ENCODE results near the gene UNK. TPM values are rescaled to one million over a fixed set of nuclear protein-coding genes. Genes with fewer than 3 reads are reported as not detected.

The UNK gene
- total and polyA plus RNA-seq, 2 experiments from 2014 or later, result 11.5 to 12.4 TPM

- WGBS, 2 experiments (ENCODE audit: low coverage in 1 of 2, low lambda C conversion rate in 2 of 2, missing lambda C conversion rate in 2 of 2), result 78 to 87% methylated on average over 6 to 15 of the region's 15 CpGs
- Histone ChIP-seq H3K27ac (no peak overlapping the region), H3K9me2 (ENCODE audit: insufficient read depth) (no peaks in the 10 kb centered on the region), H3K27me3 (replicated peaks; ENCODE audit: insufficient read depth) (no peaks in the 10 kb centered on the region), H3K4me1 (ENCODE audit: insufficient read depth) (peaks cover 9% of the 10 kb centered on the region), H3K79me2 (ENCODE audit: insufficient read depth) (no peaks in the 10 kb centered on the region), H3F3A (ENCODE audit: insufficient read depth) (no peaks in the 10 kb centered on the region), H3K36me3 (ENCODE audit: low read depth) (no peaks in the 10 kb centered on the region), H3K9ac (no peak overlapping the region), H3K4me2 (ENCODE audit: unreplicated experiment) (no peak overlapping the region), H2AFZ (no peak overlapping the region), H3K9me3 (ENCODE audit: low read depth) (no peaks in the 10 kb centered on the region), H4K20me1 (ENCODE audit: insufficient read depth) (no peaks in the 10 kb centered on the region), H3K4me3 (no peak overlapping the region)
- TF ChIP-seq EZH2 (IDR thresholded peaks at IDR 0.05; ENCODE audit: insufficient read depth, poor library complexity, severe bottlenecking) (no peak), EZH2phosphoT487 (IDR thresholded peaks at IDR 0.05; ENCODE audit: insufficient read depth, low read depth) (no peak)
- in situ Hi-C loops (cut with MboI), result no loop called here
- no peak for DNase-seq
Measured at GRCh38 chr17:75831032-75831571, 46.5 kb downstream of the UNK start.

- 73 to 78% methylated on average over 10 of the region's 10 CpGs for WGBS, 2 experiments (ENCODE audit: low coverage in 1 of 2, low lambda C conversion rate in 2 of 2, missing lambda C conversion rate in 2 of 2)
- no peak overlapping the region for H3K9ac ChIP-seq
- no peaks in the 10 kb centered on the region for H3K79me2 ChIP-seq (ENCODE audit: insufficient read depth)
- no peaks in the 10 kb centered on the region for H3K36me3 ChIP-seq (ENCODE audit: low read depth)
- no peaks in the 10 kb centered on the region for H3K9me2 ChIP-seq (ENCODE audit: insufficient read depth)
- no peaks in the 10 kb centered on the region for H3K27me3 ChIP-seq (replicated peaks; ENCODE audit: insufficient read depth)
- H3K4me3 ChIP-seq, result no peak overlapping the region
- TF ChIP-seq EZH2 (IDR thresholded peaks at IDR 0.05; ENCODE audit: insufficient read depth, poor library complexity, severe bottlenecking), result no peak
- TF ChIP-seq EZH2phosphoT487 (IDR thresholded peaks at IDR 0.05; ENCODE audit: insufficient read depth, low read depth), result peak; percentile 80; the same call in 1 of the 2 replicates
- peak; percentile 76 for DNase-seq
- in situ Hi-C loops (cut with MboI), result no loop called here
- H3F3A ChIP-seq (ENCODE audit: insufficient read depth), result no peaks in the 10 kb centered on the region
- H3K4me1 ChIP-seq (ENCODE audit: insufficient read depth), result peaks cover 9% of the 10 kb centered on the region
- H3K4me2 ChIP-seq (ENCODE audit: unreplicated experiment), result no peak overlapping the region
- H3K27ac ChIP-seq, result no peak overlapping the region
- no peaks in the 10 kb centered on the region for H4K20me1 ChIP-seq (ENCODE audit: insufficient read depth)
- no peak overlapping the region for H2AFZ ChIP-seq
- H3K9me3 ChIP-seq (ENCODE audit: low read depth), result no peaks in the 10 kb centered on the region
Measured at GRCh38 chr17:75832164-75832651, 47.6 kb downstream of the UNK start.

- Histone ChIP-seq H3F3A (ENCODE audit: insufficient read depth) (no peaks in the 10 kb centered on the region), H3K9ac (no peak overlapping the region), H3K27ac (no peak overlapping the region), H3K9me3 (ENCODE audit: low read depth) (no peaks in the 10 kb centered on the region), H4K20me1 (ENCODE audit: insufficient read depth) (no peaks in the 10 kb centered on the region), H3K27me3 (replicated peaks; ENCODE audit: insufficient read depth) (no peaks in the 10 kb centered on the region), H3K79me2 (ENCODE audit: insufficient read depth) (no peaks in the 10 kb centered on the region), H3K4me2 (ENCODE audit: unreplicated experiment) (no peak overlapping the region), H3K4me3 (no peak overlapping the region), H2AFZ (no peak overlapping the region), H3K4me1 (ENCODE audit: insufficient read depth) (peaks cover 9% of the 10 kb centered on the region), H3K9me2 (ENCODE audit: insufficient read depth) (no peaks in the 10 kb centered on the region), H3K36me3 (ENCODE audit: low read depth) (no peaks in the 10 kb centered on the region)
- TF ChIP-seq EZH2 (IDR thresholded peaks at IDR 0.05; ENCODE audit: insufficient read depth, poor library complexity, severe bottlenecking), result no peak
- no peak for TF ChIP-seq EZH2phosphoT487 (IDR thresholded peaks at IDR 0.05; ENCODE audit: insufficient read depth, low read depth)
- DNase-seq, result no peak
- in situ Hi-C loops (cut with MboI), result no loop called here
- 69 to 72% methylated on average over 9 to 20 of the region's 20 CpGs for WGBS, 2 experiments (ENCODE audit: low coverage in 1 of 2, low lambda C conversion rate in 2 of 2, missing lambda C conversion rate in 2 of 2)
Measured at GRCh38 chr17:75832652-75833400, 48.2 kb downstream of the UNK start.

DNA sequence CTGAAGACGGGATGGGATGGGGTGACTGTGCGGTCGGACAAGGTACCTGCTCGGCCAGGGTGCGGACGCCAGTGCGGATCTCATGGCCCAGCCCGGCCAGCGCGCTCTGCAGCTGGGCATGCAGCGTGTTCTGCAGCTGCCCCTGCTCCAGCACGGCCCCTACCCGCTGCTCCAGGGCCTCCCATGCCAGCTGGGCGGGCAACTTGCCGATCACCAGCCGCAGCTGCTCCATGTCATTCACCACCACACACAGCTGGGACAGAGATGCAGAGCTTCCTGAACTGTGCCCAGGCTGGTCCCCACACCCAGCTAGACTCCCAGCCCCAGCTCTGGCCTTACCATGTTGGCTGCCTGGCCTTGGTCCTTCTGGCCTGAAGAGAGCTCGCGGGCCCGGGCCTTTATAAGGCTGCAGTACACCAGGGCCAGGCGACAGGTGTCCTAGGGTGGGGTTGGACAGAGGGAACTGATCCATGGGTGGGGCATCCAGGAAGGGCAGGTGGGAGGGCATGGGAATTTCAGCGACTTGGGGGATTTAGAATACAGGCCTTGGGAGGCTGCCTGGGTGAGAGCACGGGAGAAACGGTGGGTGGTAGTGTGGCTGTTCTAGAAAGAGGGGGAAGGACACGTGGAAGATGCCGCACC, 49.8 kb downstream of the UNK start:
- no peak overlapping the region for H3K9ac ChIP-seq
- H3K9me3 ChIP-seq (ENCODE audit: low read depth), result no peaks in the 10 kb centered on the region
- TF ChIP-seq EZH2phosphoT487 (IDR thresholded peaks at IDR 0.05; ENCODE audit: insufficient read depth, low read depth) (no peak), EZH2 (IDR thresholded peaks at IDR 0.05; ENCODE audit: insufficient read depth, poor library complexity, severe bottlenecking) (no peak)
- no peaks in the 10 kb centered on the region for H3K79me2 ChIP-seq (ENCODE audit: insufficient read depth)
- 91 to 92% methylated on average over 25 of the region's 25 CpGs for WGBS, 2 experiments (ENCODE audit: low coverage in 1 of 2, low lambda C conversion rate in 2 of 2, missing lambda C conversion rate in 2 of 2)
- in situ Hi-C loops (cut with MboI), result no loop called here
- H3K27ac ChIP-seq, result no peak overlapping the region
- H3K36me3 ChIP-seq (ENCODE audit: low read depth), result no peaks in the 10 kb centered on the region
- H3F3A ChIP-seq (ENCODE audit: insufficient read depth), result no peaks in the 10 kb centered on the region
- H2AFZ ChIP-seq, result no peak overlapping the region
- no peaks in the 10 kb centered on the region for H3K9me2 ChIP-seq (ENCODE audit: insufficient read depth)
- no peaks in the 10 kb centered on the region for H4K20me1 ChIP-seq (ENCODE audit: insufficient read depth)
- H3K4me3 ChIP-seq, result no peak overlapping the region
- no peak overlapping the region for H3K4me2 ChIP-seq (ENCODE audit: unreplicated experiment)
- H3K4me1 ChIP-seq (ENCODE audit: insufficient read depth), result peaks cover 9% of the 10 kb centered on the region
- no peak for DNase-seq
- no peaks in the 10 kb centered on the region for H3K27me3 ChIP-seq (replicated peaks; ENCODE audit: insufficient read depth)
